RWPE1 (cell line): ENCODE measurements around the gene TMEM117.

Source experiments
- CTCF ChIA-PET: fragments of 350-600 bp; sonication (Branson Sonifier 250); formaldehyde crosslinking; extraction: SDS; loops from one replicate; lab custom pipeline; 2021; lab: Yijun Ruan, JAX
- POLR2A ChIA-PET: fragments of 400-600 bp; formaldehyde crosslinking; extraction: SDS; loops from one replicate; lab custom pipeline; 2020; ENCODE audit warnings: antibody characterized with exemption; ENCODE audit not compliant: low non-redundant PET; lab: Yijun Ruan, JAX
- DNase-seq: peaks from one replicate; pipeline ENCODE4 v3.0.0; 2012; ENCODE audit warnings: low spot score
- H3K27ac ChIP-seq: fragments of 450-650 bp; 2 replicates; pipeline ENCODE4 v1.5.1; 2017
- TF ChIP-seq, protein P1 (sequence below): fragments of 450-650 bp; conservative IDR thresholded peaks from 2 replicates; pipeline ENCODE4 v1.5.1; 2017; ENCODE audit warnings: low read depth, mild to moderate bottlenecking

The TMEM117 gene

DNA sequence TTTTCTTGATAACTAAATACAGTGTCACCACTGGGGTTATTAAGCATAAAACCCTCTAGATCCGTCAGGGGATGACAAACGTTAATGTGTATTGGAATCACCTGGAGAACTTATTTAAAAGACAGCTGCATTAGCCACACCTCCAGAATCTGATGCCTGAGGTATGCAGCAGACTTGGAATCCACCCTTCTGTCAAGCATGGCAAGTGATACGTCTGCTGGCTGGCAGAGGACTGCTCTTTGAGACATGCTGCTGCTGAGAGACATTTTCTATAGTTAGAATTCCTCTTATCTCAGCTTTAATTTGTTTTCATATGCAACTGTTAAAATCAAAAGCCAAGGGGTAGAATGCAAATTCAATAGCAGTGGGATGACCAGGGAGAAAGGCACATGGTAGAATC is 544.0 kb downstream of the TMEM117 start:
- DNase-seq, result no peak
- ChIA-PET CTCF (no interaction called here), POLR2A (no interaction called here)
- H3K27ac ChIP-seq, result no peak overlapping the region
- TF ChIP-seq, protein P1, sequence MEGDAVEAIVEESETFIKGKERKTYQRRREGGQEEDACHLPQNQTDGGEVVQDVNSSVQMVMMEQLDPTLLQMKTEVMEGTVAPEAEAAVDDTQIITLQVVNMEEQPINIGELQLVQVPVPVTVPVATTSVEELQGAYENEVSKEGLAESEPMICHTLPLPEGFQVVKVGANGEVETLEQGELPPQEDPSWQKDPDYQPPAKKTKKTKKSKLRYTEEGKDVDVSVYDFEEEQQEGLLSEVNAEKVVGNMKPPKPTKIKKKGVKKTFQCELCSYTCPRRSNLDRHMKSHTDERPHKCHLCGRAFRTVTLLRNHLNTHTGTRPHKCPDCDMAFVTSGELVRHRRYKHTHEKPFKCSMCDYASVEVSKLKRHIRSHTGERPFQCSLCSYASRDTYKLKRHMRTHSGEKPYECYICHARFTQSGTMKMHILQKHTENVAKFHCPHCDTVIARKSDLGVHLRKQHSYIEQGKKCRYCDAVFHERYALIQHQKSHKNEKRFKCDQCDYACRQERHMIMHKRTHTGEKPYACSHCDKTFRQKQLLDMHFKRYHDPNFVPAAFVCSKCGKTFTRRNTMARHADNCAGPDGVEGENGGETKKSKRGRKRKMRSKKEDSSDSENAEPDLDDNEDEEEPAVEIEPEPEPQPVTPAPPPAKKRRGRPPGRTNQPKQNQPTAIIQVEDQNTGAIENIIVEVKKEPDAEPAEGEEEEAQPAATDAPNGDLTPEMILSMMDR, result no peak

DNA sequence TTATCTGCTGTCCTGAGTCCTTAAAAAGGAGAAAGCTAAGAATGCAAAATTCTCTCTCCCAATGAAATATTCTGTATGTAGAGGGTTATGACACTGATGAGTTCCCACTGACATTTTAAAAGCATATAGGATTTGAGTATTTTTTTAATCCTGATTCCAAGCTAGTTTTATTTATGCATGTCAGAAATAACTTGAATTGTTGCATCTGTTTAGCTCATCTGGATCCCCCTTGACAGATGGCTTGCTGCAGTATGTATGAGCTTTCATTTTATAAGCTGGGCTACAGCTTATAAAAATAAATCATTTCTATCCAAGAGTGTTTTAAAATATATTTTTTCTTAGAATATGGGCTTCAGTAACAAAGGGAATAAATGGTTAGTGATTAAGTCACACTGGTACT is 545.0 kb downstream of the TMEM117 start:
- DNase-seq, result no peak
- ChIA-PET POLR2A (no interaction called here), CTCF (interaction anchor here (0.6 to 0.7 kb wide), 2 partner anchors 536 to 1611 kb away, joined by 3 read pairs; no protein-coding TSS in a partner anchor)
- TF ChIP-seq, protein P1, result no peak
- H3K27ac ChIP-seq, result no peak overlapping the region

DNA sequence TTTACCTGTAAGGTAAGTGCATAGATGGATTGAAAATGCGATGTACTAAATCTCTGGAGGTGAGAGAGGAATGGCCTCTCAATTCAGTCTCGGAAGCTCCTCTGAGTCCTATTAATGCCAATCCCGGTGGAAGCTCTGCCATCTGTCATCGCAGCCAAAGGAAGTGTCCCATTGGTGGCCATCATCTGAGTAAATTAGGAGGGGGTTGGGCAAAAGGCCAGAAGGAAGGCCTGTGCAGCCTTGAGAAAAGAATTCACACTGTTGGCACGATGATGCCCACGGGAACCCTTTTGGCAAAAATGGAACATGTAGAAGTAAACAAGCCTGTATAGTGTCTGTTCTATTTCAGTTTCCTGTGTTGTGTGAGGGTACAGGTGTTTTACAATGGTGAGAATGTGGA is 545.5 kb downstream of the TMEM117 start:
- TF ChIP-seq, protein P1, result no peak
- CTCF ChIA-PET, result interaction anchor here (0.6 kb wide), 1 partner anchor 1611 kb away, joined by 3 read pairs; no protein-coding TSS in a partner anchor
- H3K27ac ChIP-seq, result no peak overlapping the region
- no peak for DNase-seq
- POLR2A ChIA-PET, result no interaction called here

DNA sequence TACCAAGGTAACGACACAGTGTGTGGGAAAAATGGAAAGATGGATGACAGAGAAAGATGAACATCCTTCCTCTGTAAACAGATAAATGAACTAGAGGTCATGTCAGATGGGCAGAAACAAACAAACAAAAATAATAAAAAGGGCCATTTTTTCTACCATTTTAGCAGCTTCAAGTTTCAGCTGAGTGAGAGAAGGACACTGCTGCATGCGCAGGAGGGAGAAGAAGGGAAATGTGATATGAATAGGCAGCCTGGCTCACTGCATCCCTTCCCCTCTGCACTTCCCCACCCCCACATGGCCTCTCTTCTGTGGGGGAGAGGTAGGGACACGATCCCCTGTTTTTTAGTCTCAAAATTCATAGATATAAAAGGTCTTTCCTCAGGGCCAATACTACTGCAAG is 548.3 kb downstream of the TMEM117 start:
- ChIA-PET POLR2A (no interaction called here), CTCF (no interaction called here)
- TF ChIP-seq, protein P1, result no peak
- no peak for DNase-seq
- no peak overlapping the region for H3K27ac ChIP-seq

DNA sequence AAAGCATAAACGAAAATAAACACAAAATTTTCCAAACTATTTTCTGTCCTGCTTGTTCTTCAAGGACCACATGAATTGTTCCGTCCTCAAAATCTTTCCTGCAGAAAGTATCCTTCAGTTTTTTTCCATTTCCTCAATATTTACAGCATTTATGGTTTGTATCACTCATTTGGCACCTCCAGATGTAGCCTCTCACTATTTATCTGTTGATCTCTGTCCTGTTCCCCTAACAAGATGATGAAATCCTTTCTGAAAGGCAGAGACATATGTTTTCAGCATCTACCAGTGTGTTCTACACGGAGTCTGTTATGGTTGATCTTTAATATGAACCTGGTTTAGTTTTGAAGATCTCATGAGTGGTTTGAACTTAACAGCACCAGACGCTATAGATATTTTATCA is 550.1 kb downstream of the TMEM117 start:
- DNase-seq, result no peak
- H3K27ac ChIP-seq, result no peak overlapping the region
- TF ChIP-seq, protein P1, result no peak
- CTCF ChIA-PET, result no interaction called here
- POLR2A ChIA-PET, result no interaction called here

DNA sequence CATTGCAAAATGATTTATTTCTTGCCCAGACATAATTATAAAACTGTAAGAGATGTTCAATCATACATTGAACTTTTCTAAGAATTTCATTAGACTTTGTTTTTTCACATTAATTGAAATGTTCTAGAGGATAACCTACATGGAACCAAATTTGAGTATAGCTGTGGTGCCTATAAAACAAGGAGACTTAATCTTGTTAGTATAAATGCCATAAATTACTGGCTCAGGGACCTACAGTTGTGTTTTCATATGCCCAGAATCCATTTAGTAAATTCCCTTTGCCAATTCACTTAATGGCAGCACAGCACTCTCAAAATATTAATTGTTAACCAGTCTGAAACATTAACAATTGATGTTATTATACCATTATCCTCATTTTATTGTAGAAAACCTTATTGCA is 551.7 kb downstream of the TMEM117 start:
- CTCF ChIA-PET, result no interaction called here

More for the DNA sequence above, 551.7 kb downstream of the TMEM117 start:
- DNase-seq, result no peak
- no peak overlapping the region for H3K27ac ChIP-seq
- TF ChIP-seq, protein P1, result no peak
- POLR2A ChIA-PET, result no interaction called here
